Prostate gland (tissue), 2 donors: Measurements from ENCODE around the gene FDXACB1. TPM values are rescaled to one million over a fixed set of nuclear protein-coding genes. Genes with fewer than 3 reads are reported as not detected.
A peak's percentile ranks its signal among the peaks of the same experiment; 100 is the strongest.

Experiments
- DNase-seq: peaks from one replicate; pipeline ENCODE4 v3.0.0-alpha.2; 2019; ENCODE audit warnings: low spot score
- H3K27ac ChIP-seq, 2 donors: fragments of 200-600 bp; sonication (generic); 2 replicates each; pipeline ENCODE4 v1.5.1; 2017 to 2019
- H3K27me3 ChIP-seq: fragments of 200-600 bp; sonication (generic); replicated peaks from 2 replicates; pipeline ENCODE4 v1.5.1; 2019; ENCODE audit not compliant: insufficient read depth
- H3K36me3 ChIP-seq, 2 donors: fragments of 200-600 bp; sonication (generic); 1 replicate in 1 of 2; 2 replicates in 1 of 2; pipeline versions ENCODE4 v1.5.1 to v1.8.1; 2017 to 2019
- H3K4me1 ChIP-seq: fragments of 200-600 bp; sonication (generic); replicated peaks from 2 replicates; pipeline ENCODE4 v1.5.1; 2019
- H3K4me3 ChIP-seq, 2 donors: fragments of 200-600 bp; sonication (generic); 2 replicates each; pipeline ENCODE4 v1.5.1; 2017 to 2019
- H3K9me3 ChIP-seq: fragments of 200-600 bp; sonication (generic); 2 replicates; pipeline ENCODE4 v1.5.1; 2017
- CTCF ChIP-seq, 4 experiments: fragments of 200-600 bp in 2 of 4; fragments of 450-650 bp in 2 of 4; sonication (generic) in 2 of 4; IDR thresholded peaks; 1 replicate in 3 of 4; 2 replicates in 1 of 4; pipeline ENCODE4 v1.5.1; 2016 to 2019; ENCODE audit warnings: antibody characterized with exemption in 4 of 4, mild to moderate bottlenecking in 2 of 4, moderate library complexity in 2 of 4
- POLR2A ChIP-seq: fragments of 450-650 bp; IDR thresholded peaks from one replicate; pipeline ENCODE4 v1.6.1; 2016; ENCODE audit warnings: antibody characterized with exemption, mild to moderate bottlenecking
- POLR2AphosphoS5 ChIP-seq: sonication (generic); formaldehyde crosslinking; IDR thresholded peaks from one replicate; pipeline ENCODE4 v1.6.1; 2017; ENCODE audit warnings: antibody characterized with exemption
- WGBS: methylation state at CpG from one replicate; pipeline ENCODE4 v1.1.5; 2018; 5-methylcytosine and 5-hydroxymethylcytosine counted together
- intact Hi-C: fragments of 100-400 bp; cut with DNase I; formaldehyde crosslinking; loops from one replicate; pipeline ENCODE4 v1.14.2; 2022
- total RNA-seq, 2 donors: library from RNA; depleted of rRNA; stranded (reverse); fragments of >200 nt; gene quantifications; one replicate each; pipeline ENCODE4 v1.1.0, GENCODE V29; 2016

Gene FDXACB1
- total RNA-seq, 2 donors from 2014 or later = 2.7 to 7.6 TPM

DNA sequence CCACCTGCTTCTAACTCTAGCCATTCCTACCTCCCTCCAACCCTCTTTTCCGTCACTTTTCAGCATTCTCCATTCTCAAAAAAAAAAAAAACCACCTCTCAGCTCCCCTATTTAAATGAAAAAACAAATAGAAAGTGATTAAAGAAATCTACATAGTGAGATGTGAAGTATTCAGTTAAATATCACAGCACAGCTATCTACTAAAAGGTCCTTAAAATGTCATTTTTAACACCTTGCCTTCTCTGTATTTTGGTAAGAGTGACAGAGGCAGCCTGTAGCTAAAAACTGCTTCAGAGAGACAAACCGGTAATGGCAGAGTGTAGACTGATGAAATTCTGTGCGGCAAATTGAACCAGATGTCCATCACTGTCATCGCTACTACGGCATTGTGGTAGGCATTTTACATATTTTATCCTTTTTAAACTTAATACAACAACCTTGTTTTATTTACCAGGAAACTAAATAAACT, 7.2 kb downstream of the FDXACB1 start:
- 53% methylated on average over 5 of the region's 5 CpGs for WGBS
- H3K4me3 ChIP-seq = peak overlapping the region; percentile 53 to 80
- no peaks in the 10 kb centered on the region for H3K36me3 ChIP-seq
- no peak for DNase-seq
- peak overlapping the region; percentile 82 to 84 for H3K27ac ChIP-seq
- no peaks in the 10 kb centered on the region for H3K4me1 ChIP-seq
- TF ChIP-seq POLR2A (no peak), CTCF (IDR thresholded peaks at IDR 0.05) (no peak), POLR2AphosphoS5 (no peak)
- H3K9me3 ChIP-seq = no peaks in the 10 kb centered on the region
- H3K27me3 ChIP-seq = no peaks in the 10 kb centered on the region
- intact Hi-C loops = no loop called here

- WGBS = under 1% methylated on average over 34 of the region's 51 CpGs
- H3K9me3 ChIP-seq = no peaks in the 10 kb centered on the region
- DNase-seq = peak; percentile 71
- intact Hi-C loops = no loop called here
- H3K4me3 ChIP-seq = peak within 1 kb of the TSS; percentile 53 to 80
- TF ChIP-seq POLR2A = peak; percentile 20
- TF ChIP-seq POLR2AphosphoS5 = peak; percentile 89
- peak in 2 of 4 experiments; percentile 45 to 49 for TF ChIP-seq CTCF (IDR thresholded peaks at IDR 0.05)
- no peaks in the 10 kb centered on the region for H3K27me3 ChIP-seq
- peaks cover 0 to 2% of the 10 kb centered on the region in 2 donors for H3K36me3 ChIP-seq
- peak within 1 kb of the TSS; percentile 82 to 84 for H3K27ac ChIP-seq
- no peaks in the 10 kb centered on the region for H3K4me1 ChIP-seq
These were observed 7.9 kb downstream of the FDXACB1 start, which contains the start of gene ALG9 for GRCh38 chr11:111870886-111871692. TSS of gene ALG9 (minus strand) at chr11:111871581. CDS start at chr11:111871482, 99 bp downstream.

GRCh38 chr11:111870522-111870885, 8.5 kb downstream of the FDXACB1 start:
- H3K27me3 ChIP-seq = no peaks in the 10 kb centered on the region
- no peak for DNase-seq
- no peaks in the 10 kb centered on the region for H3K9me3 ChIP-seq
- H3K4me3 ChIP-seq = peak overlapping the region; percentile 53 to 80
- no peaks in the 10 kb centered on the region for H3K4me1 ChIP-seq
- TF ChIP-seq POLR2A = no peak
- no peak for TF ChIP-seq CTCF (IDR thresholded peaks at IDR 0.05)
- no peak for TF ChIP-seq POLR2AphosphoS5
- peak overlapping the region; percentile 82 to 84 for H3K27ac ChIP-seq
- intact Hi-C loops = no loop called here
- peaks cover 0 to 2% of the 10 kb centered on the region in 2 donors for H3K36me3 ChIP-seq

GRCh38 chr11:111870113-111870512, 8.9 kb downstream of the FDXACB1 start:
- H3K4me3 ChIP-seq = peak overlapping the region in 1 of 2 donors; percentile 80
- no peak overlapping the region for H3K27ac ChIP-seq
- H3K27me3 ChIP-seq = no peaks in the 10 kb centered on the region
- no peaks in the 10 kb centered on the region for H3K4me1 ChIP-seq
- WGBS = 89% methylated on average over 1 of the region's 1 CpG
- H3K36me3 ChIP-seq = peaks cover 0 to 2% of the 10 kb centered on the region in 2 donors
- DNase-seq = no peak
- TF ChIP-seq POLR2AphosphoS5 (no peak), CTCF (IDR thresholded peaks at IDR 0.05) (no peak), POLR2A (no peak)
- no peaks in the 10 kb centered on the region for H3K9me3 ChIP-seq
- intact Hi-C loops = no loop called here

DNA sequence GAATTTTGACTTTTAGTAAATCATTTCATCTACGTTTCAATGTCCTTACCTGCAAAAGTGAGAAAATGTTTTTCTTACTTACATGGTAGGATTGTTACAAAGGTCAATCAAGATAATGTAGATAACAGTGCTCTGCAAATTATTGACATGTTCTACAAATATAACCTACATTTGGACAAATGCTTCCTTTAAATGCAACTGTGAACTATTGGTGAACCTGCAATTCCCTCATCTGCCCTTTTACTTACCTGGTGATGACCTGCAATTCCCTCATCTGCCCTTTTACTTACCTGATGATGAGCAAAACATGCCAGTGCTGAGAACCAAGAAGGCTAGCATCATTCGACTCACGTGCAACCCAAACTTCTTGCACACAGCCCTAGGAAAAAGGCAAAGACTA, 18.7 kb downstream of the FDXACB1 start:
- H3K9me3 ChIP-seq = no peaks in the 10 kb centered on the region
- no peaks in the 10 kb centered on the region for H3K4me1 ChIP-seq
- 94% methylated on average over 3 of the region's 3 CpGs for WGBS
- H3K27ac ChIP-seq = no peak overlapping the region
- H3K36me3 ChIP-seq = peaks cover 0 to 4% of the 10 kb centered on the region in 2 donors
- H3K4me3 ChIP-seq = no peak overlapping the region
- intact Hi-C loops = no loop called here
- H3K27me3 ChIP-seq = no peaks in the 10 kb centered on the region
- DNase-seq = no peak
- TF ChIP-seq POLR2A (no peak), CTCF (IDR thresholded peaks at IDR 0.05) (no peak), POLR2AphosphoS5 (no peak)
